Measurements from ENCODE around the gene NOTCH3.

The NOTCH3 gene

DNA sequence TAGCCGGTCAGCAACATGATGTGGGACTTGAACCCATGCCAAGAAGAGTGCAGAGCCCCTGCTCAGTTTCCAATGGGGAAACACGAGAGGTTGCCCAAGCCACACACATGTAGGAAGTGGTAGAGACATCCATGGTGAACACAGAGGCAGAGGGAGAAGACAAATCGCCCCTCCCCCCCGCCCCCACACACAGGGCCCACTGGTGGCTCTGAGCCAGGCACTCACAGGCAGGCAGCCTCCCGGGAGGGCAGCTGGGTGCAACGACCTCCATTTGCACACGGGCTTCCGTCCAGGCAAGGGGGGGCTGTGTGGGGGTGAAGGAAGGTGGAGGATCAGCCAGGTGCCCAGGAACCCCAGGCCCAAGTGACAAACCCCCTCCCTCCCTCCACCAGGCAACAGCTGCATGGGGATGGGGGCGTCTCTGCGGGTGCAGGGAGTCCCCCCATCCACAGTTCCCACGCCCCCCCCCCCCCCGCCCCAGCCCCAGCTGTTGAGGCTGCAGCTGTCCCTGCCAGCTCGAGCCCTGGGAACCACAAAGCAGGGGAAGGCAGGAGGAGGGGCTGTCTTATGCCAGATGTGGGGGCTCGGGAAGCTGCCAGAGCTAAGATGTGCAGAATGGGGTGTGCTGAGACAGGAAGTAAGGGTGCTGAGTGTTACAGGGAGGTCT, 3.4 kb downstream of the NOTCH3 start:
- in situ Hi-C loops (cut with HindIII; ENCODE audit: low sequenced_read_pairs) = no loop called here
- no peak overlapping the region for H3K4me3 ChIP-seq (ENCODE audit: low read depth, low read length)
- no peak for DNase-seq (ENCODE audit: low read depth, low spot score)

GRCh38 chr19:15196360-15197005, 4.3 kb downstream of the NOTCH3 start:
- H3K4me3 ChIP-seq (ENCODE audit: low read depth, low read length) = no peak overlapping the region
- in situ Hi-C loops (cut with HindIII; ENCODE audit: low sequenced_read_pairs) = no loop called here
- TF ChIP-seq, protein P1, sequence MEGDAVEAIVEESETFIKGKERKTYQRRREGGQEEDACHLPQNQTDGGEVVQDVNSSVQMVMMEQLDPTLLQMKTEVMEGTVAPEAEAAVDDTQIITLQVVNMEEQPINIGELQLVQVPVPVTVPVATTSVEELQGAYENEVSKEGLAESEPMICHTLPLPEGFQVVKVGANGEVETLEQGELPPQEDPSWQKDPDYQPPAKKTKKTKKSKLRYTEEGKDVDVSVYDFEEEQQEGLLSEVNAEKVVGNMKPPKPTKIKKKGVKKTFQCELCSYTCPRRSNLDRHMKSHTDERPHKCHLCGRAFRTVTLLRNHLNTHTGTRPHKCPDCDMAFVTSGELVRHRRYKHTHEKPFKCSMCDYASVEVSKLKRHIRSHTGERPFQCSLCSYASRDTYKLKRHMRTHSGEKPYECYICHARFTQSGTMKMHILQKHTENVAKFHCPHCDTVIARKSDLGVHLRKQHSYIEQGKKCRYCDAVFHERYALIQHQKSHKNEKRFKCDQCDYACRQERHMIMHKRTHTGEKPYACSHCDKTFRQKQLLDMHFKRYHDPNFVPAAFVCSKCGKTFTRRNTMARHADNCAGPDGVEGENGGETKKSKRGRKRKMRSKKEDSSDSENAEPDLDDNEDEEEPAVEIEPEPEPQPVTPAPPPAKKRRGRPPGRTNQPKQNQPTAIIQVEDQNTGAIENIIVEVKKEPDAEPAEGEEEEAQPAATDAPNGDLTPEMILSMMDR (IDR thresholded peaks at IDR 0.05; ENCODE audit: low read depth, low read length) = no peak
- DNase-seq (ENCODE audit: low read depth, low spot score) = no peak

More for the DNA sequence above, 3.4 kb downstream of the NOTCH3 start:
- TF ChIP-seq, protein P1 (IDR thresholded peaks at IDR 0.05; ENCODE audit: low read depth, low read length) = no peak

- in situ Hi-C loops (cut with HindIII; ENCODE audit: low sequenced_read_pairs) = no loop called here
- DNase-seq (ENCODE audit: low read depth, low spot score) = peak; percentile 35
- TF ChIP-seq, protein P1 (IDR thresholded peaks at IDR 0.05; ENCODE audit: low read depth, low read length) = peak; percentile 19
- H3K4me3 ChIP-seq (ENCODE audit: low read depth, low read length) = peak overlapping the region; percentile 21
Measured at GRCh38 chr19:15195371-15196334, 5.1 kb downstream of the NOTCH3 start.

- TF ChIP-seq, protein P1 (IDR thresholded peaks at IDR 0.05; ENCODE audit: low read depth, low read length) = no peak
- peak; percentile 27 for DNase-seq (ENCODE audit: low read depth, low spot score)
- in situ Hi-C loops (cut with HindIII; ENCODE audit: low sequenced_read_pairs) = no loop called here
- H3K4me3 ChIP-seq (ENCODE audit: low read depth, low read length) = no peak overlapping the region
Measured at GRCh38 chr19:15194938-15195337, 5.9 kb downstream of the NOTCH3 start.

DNA sequence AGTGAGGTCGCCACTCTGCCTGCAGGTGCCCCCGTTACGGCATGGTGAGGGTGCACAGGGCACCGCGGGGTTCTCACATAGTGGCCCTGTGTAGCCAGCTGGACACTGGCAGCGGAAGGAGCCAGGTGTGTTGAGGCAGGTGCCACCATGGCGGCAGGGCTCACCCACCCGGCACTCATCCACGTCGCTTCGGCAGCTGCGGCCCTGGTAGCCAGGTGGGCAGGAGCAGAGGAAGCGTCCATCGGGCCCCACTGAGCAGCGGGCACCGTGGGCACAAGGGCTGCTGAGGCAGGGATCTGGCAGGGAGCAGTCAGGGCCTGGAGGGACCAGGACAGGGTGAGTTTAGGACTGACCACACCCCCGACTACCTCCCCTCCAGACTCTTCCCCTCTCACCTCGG, 8.8 kb downstream of the NOTCH3 start:
- DNase-seq (ENCODE audit: low read depth, low spot score) = no peak
- H3K4me3 ChIP-seq (ENCODE audit: low read depth, low read length) = no peak overlapping the region
- in situ Hi-C loops (cut with HindIII; ENCODE audit: low sequenced_read_pairs) = no loop called here
- TF ChIP-seq, protein P1 (IDR thresholded peaks at IDR 0.05; ENCODE audit: low read depth, low read length) = no peak

- in situ Hi-C loops (cut with HindIII; ENCODE audit: low sequenced_read_pairs) = no loop called here
- no peak overlapping the region for H3K4me3 ChIP-seq (ENCODE audit: low read depth, low read length)
- TF ChIP-seq, protein P1 (IDR thresholded peaks at IDR 0.05; ENCODE audit: low read depth, low read length) = no peak
- DNase-seq (ENCODE audit: low read depth, low spot score) = no peak
Measured at GRCh38 chr19:15191514-15191913, 9.3 kb downstream of the NOTCH3 start.
